ENCODE measurements around the gene CENPP. TPM values are rescaled to one million over a fixed set of nuclear protein-coding genes. Genes with fewer than 3 reads are reported as not detected.

The CENPP gene
- total RNA-seq, 1 donor from 2014 or later: 8.6 TPM

DNA sequence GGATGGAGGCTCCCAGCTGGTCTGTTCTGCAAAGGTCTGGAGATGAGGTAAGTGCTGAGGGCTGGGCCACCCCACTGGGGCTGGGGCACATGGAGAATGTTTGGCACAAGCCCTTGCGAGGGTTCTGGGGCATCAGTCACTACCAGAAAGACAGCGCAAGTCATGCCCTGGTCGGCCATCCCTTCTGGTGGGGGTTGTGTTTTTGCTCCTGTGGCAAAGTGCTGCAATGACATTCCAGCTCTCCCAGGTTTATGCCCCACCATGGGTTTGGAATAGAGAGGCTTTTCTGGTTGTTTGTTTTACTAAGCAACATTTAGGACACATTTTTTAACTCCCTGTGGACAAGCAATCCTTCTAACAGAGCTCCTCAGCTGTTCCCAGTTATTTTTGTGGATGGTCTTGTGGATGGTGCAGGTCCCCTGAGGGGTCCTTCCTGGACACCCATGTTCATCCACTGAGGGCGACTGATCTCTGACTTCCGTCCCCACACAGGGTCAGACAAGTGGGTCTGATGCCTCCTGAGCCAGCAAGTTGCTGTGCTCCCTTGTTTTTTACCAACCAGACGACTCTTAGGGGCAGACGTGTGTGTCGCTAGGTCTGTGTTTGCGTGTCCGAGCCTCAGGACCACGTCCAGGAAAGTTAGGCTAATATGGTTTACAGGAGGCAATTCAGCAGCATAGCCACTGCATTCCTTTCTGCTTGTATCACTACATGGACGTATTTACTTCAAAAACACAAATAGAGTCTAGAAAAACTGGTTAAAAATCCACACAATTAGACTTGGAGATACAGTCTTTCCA is 274.9 kb downstream of the CENPP start:
- DNase-seq: no peak

DNA sequence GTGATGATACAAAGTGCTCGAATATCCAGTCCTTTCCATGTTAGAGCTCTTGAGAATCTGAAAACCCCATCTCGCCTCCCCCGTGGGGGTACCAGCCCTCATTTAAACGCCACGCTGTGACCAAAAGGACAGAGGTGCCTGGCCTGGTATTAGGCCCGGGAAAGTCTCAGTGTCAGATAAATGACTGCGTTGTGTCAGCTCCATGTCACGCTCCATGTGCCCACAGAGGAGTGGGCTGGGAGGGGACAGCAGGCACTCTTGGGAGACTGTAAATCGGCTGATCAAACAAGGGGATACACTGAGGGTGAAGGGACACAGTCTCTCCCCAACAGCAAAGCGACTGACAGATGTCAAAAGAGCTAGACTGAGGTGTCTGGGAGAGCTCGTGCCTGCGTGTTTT is 275.7 kb downstream of the CENPP start:
- no peak for DNase-seq

- no peak for DNase-seq
Measured at GRCh38 chr9:92602413-92602812, 276.7 kb downstream of the CENPP start.

GRCh38 chr9:92603100-92603499 is 277.3 kb downstream of the CENPP start:
- no peak for DNase-seq

GRCh38 chr9:92603990-92604389 is 278.2 kb downstream of the CENPP start:
- DNase-seq: no peak

DNA sequence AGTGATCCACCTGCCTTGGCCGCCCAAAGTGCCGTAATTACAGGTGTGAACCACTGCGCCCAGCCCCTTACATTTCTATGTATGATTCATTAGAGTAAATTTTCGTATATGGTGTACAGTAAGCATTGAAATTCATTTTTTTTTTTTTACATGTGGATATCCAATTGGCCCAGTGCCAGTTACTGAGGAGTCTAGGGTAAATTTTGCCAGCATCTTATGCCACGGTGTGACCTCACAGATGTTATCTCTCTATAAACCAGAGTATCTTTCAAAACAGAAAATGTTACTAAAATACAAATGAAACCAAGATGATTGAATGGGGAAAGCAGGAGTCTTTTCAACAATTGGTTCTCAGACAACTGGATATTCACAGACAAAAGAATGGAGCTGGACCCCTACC is 279.5 kb downstream of the CENPP start:
- no peak for DNase-seq

GRCh38 chr9:92607088-92607487 is 281.3 kb downstream of the CENPP start:
- no peak for DNase-seq

- DNase-seq: no peak
Measured at GRCh38 chr9:92607773-92608172, 282.0 kb downstream of the CENPP start.

- no peak for DNase-seq
Measured at GRCh38 chr9:92608241-92608908, 282.6 kb downstream of the CENPP start.

DNA sequence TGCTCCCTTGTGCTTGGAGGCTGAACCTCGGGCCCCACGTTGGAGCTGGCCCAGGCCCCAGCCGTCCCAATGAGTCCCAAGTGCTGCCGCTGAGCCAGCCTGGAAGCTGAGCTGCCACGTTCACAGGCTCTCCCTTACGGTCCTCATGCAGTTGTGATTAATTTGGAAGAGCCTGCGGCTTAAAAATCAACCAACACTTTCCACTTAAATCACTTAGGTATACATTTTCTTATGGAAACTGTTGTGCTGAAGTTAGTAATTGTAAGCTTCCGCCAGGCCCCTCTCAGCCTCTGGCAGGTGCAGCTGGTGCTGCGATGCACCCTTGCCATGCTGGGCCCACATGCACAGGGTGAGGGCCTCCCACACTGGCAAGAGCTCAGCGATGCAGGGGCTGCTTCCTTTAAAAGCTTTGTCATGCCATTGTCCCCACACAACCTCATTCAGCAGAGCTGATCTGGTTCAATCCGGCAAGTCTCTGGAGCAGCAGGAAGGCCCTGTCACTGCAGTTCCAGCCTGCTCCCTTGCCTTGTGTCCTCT is 283.2 kb downstream of the CENPP start:
- DNase-seq: peak; percentile 38

DNA sequence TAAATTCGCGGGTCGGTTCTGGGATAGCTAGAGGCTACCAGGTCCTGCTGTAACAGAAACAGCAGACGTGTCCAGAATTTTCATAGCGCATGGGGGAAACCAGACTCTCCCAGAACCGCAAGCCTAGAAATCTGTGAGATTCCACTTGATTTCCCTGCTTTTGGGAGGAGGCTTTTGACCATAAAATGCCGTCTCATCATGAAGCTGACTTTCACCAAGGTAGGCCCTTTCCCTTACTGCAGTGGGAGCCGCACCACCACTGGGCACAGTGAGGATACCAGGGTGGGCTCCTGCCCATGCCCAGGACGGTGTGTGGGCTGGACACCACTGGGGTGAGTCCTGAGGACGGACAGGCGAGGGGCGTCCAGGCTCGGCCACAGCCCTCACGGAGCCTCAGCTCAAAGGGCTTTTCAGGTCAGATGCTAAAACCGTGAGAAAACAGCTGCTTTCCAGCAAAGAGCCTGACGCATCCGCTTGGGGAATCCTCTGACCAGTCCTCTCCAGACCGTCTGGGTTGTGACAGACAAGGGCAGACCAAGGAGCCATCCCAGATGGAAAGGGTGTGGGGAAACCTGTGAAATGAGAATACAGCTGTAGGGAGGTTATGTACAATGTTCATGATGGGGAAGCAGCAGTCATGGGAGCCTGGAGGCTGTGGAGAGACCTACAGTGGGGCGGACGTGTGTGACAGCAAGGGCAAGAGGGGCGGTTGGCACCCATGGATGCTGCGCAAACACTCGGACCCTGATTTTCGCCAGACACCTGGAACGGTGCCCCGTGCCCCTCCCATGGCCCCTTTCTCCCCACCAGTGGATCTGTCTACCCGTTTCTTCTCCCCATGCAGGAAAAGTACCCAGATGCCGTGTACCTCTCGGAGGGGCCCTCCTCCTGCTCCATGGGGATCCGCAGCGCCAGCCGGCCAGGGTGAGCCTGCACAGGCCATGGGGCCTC is 285.0 kb downstream of the CENPP start:
- no peak for DNase-seq

DNA sequence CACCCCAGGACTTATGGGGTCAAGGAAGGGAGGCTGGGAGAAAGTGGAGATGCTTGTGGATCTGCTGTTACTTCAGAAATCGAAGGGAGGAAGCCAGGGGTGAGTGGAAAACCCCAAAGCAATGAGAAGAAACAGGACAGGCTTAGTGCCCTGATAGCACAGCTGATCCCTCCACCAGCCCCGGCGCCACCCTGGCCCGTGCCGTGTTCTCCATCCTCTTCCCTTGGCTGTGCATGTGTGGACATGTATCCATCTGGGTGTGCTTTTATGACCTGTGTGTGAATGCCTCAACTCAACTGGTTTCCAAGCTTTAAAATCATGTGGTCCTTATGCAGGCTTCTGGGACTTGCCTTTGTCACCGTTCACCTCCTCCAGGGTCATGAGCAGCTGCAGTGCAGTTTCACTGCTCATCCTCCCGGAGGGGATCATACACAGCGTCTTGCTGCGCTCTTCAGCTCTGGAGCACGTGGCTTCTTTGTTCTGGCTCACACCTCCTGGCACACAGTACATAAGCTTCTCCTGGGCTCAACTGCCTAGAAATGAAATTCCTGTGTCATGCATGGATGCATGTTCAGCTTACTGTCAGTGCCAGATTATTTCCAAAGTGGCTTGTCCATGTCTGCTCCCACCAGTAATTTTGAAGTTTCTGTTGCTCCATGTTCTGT is 286.0 kb downstream of the CENPP start:
- DNase-seq: no peak

DNA sequence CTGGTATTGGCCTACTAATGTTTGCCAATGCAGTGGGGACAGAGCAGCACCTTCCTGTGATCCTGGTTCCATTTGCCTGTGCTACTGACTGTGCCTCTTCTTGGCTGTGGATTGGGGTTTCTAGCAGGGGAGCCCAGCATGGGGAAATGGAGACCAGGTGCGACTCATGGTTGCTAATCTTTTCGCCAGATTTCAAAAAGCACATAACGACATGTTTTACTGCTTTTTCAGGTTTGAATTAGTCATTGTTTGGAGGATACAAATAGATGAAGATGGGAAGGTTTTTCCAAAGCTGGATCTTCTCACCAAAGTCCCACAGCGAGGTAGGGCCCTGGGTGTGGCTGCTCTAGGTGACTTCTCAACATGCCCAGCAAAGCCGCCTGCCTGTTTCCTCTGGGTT is 286.5 kb downstream of the CENPP start:
- DNase-seq: no peak

GRCh38 chr9:92612816-92613215 is 287.1 kb downstream of the CENPP start:
- no peak for DNase-seq

DNA sequence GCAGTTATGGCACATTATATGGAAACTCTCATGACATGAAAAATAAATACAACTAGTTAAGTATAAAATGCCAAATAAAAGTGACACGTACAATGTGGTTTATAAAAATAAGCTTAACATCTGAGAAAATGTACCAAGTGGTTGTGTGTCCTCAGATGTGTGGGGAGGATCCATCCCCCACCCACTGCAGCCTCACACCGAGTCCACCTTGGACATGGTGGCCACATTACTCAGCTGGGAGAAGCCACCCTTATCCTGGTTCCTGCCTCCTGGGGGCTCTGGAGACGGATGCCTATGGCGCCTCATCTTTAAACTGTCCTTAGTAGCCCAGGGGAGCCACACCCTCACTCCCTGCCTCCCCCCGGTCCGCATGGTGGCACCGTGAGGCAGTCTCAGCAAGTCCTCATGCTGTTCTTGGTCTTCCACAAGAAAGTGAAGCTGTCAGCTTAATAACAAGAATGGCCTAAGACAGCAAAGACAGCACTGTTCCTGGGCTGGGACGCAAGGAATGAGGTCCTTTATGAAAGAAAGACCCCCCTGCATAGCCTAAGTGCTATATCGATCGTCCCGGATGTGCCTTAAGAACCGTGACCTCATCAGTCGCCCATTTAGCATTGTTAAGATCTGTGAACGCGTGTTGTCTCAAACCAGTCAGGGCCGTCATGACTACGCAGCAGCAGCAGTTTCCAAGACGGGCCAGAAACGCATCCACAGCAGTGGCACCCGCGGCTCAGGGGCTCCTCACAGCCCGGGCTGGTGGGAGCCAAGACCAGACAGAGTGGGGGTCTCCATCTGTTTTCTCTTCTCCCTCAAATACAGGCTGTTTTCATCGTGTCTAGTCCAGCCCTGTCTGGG is 287.7 kb downstream of the CENPP start:
- DNase-seq: no peak

DNA sequence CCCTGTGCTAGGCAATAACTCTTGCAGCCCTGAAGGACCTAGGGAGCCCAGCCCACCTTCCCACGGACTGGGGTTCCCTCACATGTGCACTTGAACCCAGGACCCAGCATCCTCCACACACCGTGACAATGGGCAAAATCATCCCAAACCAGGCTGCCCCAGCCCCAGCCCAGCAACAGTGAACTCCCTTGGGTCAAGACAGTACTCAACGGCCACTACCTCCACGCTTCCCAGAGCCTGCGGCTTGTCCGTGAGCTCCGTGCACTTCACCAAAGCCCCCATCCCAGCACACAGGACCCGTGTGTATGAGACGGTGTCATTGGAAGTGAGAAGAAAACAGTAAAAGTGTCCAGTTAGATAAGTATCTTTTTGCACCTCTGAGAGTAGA is 288.4 kb downstream of the CENPP start:
- no peak for DNase-seq

DNA sequence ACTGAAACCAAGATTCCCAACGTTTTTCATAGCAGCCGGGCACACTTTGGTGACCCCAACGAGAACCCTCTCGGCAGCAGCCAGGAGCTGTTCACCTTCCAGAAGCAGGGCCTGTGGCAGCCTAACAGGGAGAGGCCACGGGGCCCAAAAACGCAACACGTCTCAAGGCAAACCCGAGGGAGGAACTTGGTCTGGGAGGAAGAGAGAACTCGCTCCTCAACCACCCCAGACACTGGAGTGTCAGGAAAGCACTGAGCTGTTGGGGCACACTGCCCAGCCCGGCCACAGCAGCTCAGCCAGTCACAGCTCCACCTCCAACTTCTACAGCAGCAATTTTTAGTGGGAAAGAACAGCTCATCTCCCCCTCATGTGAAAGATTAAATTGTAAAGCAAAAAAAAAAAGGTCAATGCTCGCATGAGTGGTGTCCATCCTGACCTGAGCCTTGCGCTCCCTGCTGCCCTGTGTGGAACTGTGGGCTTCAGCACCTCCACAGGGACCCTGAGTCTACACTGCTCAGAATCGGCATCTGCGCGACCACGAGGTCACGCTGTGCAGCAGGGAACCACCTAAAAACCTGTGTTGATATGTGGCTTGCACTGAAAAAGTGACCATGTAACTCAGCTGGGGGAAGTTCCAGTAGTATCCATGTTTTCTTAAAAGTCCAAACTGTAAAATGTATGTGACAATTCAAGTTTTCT is 289.2 kb downstream of the CENPP start:
- no peak for DNase-seq

- no peak for DNase-seq
Measured at GRCh38 chr9:92615790-92616189, 290.0 kb downstream of the CENPP start.

- no peak for DNase-seq
Measured at GRCh38 chr9:92616199-92616641, 290.5 kb downstream of the CENPP start.

DNA sequence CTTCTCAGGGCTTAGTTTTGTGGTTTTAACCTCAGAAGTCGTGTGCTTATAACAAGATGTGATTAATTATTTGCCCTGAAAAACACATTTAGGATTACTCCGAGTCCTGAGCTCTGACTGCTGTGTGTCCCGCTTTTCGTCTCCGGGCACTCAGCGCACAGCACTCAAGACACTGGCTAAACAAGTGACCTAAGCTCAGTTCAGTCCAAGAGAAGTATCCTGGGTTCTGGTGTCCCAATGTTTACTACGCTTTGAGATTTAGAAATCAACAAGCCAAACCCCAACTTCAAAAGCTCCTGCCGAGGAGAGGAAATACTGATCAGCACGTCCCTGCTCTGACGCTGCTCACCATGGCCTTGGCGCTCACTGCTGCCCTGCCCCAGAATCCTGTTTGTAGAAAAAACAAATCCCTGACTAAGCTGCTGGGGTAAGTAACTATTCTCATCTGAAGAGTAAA is 290.9 kb downstream of the CENPP start:
- no peak for DNase-seq

Data from occipital lobe (tissue), 2 donors.